ENCODE data around the gene MYOM3. TPM values are rescaled to one million over a fixed set of nuclear protein-coding genes. Genes with fewer than 3 reads are reported as not detected.

MYOM3 gene
- total RNA-seq, 1 experiment from 2014 or later: 7.9 TPM

DNA sequence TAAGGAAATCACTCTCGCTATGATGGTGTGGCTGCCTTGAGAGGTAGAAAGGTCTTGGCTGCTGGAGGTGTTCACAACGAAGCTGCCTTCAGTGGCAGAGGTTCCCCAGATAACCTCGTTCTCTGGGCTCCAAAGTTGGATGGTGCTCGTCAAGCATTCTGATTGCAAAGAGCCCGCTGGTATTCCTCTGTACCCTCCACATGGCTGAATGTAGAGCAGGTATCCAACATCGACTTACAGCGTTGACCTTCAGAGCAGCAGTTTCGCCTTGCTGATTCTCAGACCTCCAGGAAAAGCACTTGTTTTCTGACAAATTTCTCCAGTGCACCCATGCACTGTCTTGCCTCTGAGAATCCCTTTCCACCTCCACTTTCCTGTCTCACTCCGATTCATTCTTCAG is 35.3 kb upstream of the MYOM3 start:
- no TSS peak for BruUV-seq (replicated peaks)
- RAD21 ChIA-PET (ENCODE audit: low non-redundant PET in 1 of 2, low total read pairs in 2 of 2, uncharacterized antibody in 2 of 2, unreplicated experiment in 2 of 2): no interaction called here
- ATAC-seq: no peak

More for the DNA sequence above, 35.3 kb upstream of the MYOM3 start:
- CTCF ChIA-PET: no interaction called here
- Histone ChIP-seq H4K20me1 (ENCODE audit: insufficient read depth) (no peaks in the 10 kb centered on the region), H3K4me3 (replicated peaks in 1 of 2; ENCODE audit: low read depth in 1 of 2, low read length in 2 of 2) (no peak overlapping the region), H3K4me2 (ENCODE audit: low read length) (no peak overlapping the region), H3K4me1 (ENCODE audit: control insufficient read depth in 1 of 2, insufficient read depth in 2 of 2, low read length in 2 of 2) (peaks cover 13 to 38% of the 10 kb centered on the region in 2 experiments), H3K27ac (ENCODE audit: low read depth, low read length) (no peak overlapping the region), H3K9ac (ENCODE audit: low read length) (no peak overlapping the region), H3K9me3 (ENCODE audit: control insufficient read depth in 1 of 2, insufficient read depth in 1 of 2, low read depth in 1 of 2, low read length in 2 of 2) (no peaks in the 10 kb centered on the region), H3K79me2 (ENCODE audit: insufficient read depth, low read length) (no peaks in the 10 kb centered on the region), H3K9me2 (ENCODE audit: insufficient read depth) (no peaks in the 10 kb centered on the region), H3K36me3 (ENCODE audit: control insufficient read depth in 1 of 2, insufficient read depth in 2 of 2, low read length in 2 of 2) (no peaks in the 10 kb centered on the region), H3K27me3 (ENCODE audit: insufficient read depth, low read length) (no peaks in the 10 kb centered on the region), H2AFZ (ENCODE audit: low read depth, low read length, poor library complexity, severe bottlenecking) (no peak overlapping the region)
- TF ChIP-seq POLR2A (IDR thresholded peaks at IDR 0.05; ENCODE audit: borderline replicate concordance, extremely low read depth, insufficient read depth, insufficient read length): no peak
- TF ChIP-seq SIN3A (IDR thresholded peaks at IDR 0.05; ENCODE audit: low read depth): no peak
- TF ChIP-seq, protein P1, sequence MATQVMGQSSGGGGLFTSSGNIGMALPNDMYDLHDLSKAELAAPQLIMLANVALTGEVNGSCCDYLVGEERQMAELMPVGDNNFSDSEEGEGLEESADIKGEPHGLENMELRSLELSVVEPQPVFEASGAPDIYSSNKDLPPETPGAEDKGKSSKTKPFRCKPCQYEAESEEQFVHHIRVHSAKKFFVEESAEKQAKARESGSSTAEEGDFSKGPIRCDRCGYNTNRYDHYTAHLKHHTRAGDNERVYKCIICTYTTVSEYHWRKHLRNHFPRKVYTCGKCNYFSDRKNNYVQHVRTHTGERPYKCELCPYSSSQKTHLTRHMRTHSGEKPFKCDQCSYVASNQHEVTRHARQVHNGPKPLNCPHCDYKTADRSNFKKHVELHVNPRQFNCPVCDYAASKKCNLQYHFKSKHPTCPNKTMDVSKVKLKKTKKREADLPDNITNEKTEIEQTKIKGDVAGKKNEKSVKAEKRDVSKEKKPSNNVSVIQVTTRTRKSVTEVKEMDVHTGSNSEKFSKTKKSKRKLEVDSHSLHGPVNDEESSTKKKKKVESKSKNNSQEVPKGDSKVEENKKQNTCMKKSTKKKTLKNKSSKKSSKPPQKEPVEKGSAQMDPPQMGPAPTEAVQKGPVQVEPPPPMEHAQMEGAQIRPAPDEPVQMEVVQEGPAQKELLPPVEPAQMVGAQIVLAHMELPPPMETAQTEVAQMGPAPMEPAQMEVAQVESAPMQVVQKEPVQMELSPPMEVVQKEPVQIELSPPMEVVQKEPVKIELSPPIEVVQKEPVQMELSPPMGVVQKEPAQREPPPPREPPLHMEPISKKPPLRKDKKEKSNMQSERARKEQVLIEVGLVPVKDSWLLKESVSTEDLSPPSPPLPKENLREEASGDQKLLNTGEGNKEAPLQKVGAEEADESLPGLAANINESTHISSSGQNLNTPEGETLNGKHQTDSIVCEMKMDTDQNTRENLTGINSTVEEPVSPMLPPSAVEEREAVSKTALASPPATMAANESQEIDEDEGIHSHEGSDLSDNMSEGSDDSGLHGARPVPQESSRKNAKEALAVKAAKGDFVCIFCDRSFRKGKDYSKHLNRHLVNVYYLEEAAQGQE (IDR thresholded peaks at IDR 0.05; ENCODE audit: low read depth): no peak
- TF ChIP-seq ELF1 (IDR thresholded peaks at IDR 0.05; ENCODE audit: borderline replicate concordance, low read depth): no peak
- TF ChIP-seq CEBPB (IDR thresholded peaks at IDR 0.05; ENCODE audit: low read depth): no peak
- TF ChIP-seq, protein P2, sequence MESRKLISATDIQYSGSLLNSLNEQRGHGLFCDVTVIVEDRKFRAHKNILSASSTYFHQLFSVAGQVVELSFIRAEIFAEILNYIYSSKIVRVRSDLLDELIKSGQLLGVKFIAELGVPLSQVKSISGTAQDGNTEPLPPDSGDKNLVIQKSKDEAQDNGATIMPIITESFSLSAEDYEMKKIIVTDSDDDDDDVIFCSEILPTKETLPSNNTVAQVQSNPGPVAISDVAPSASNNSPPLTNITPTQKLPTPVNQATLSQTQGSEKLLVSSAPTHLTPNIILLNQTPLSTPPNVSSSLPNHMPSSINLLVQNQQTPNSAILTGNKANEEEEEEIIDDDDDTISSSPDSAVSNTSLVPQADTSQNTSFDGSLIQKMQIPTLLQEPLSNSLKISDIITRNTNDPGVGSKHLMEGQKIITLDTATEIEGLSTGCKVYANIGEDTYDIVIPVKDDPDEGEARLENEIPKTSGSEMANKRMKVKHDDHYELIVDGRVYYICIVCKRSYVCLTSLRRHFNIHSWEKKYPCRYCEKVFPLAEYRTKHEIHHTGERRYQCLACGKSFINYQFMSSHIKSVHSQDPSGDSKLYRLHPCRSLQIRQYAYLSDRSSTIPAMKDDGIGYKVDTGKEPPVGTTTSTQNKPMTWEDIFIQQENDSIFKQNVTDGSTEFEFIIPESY (IDR thresholded peaks at IDR 0.05; ENCODE audit: extremely low read depth, insufficient replicate concordance, low read length): no peak
- intact Hi-C loops (cut with micrococcal nuclease): no loop called here
- DNase-seq (ENCODE audit: low read depth, low spot score): no peak
- POLR2A ChIA-PET: no interaction called here
